DLD1 (cell line): Measurements from ENCODE around the gene MRPL19.

Experiments used
- in situ Hi-C: cut with HindIII; loops from 2 replicates; pipeline ENCODE4 v1.10.0; 2017; ENCODE audit warnings: low sequenced_read_pairs

Gene MRPL19

GRCh38 chr2:75612862-75613243 is 33.7 kb upstream of the MRPL19 start:
- in situ Hi-C loops = loop anchor here (25.0 kb wide), 1 partner anchor 151 kb away; no protein-coding TSS in a partner anchor

GRCh38 chr2:75614162-75614651 is 32.4 kb upstream of the MRPL19 start:
- in situ Hi-C loops = loop anchor here (25.0 kb wide), 1 partner anchor 152 kb away; no protein-coding TSS in a partner anchor

- in situ Hi-C loops = loop anchor here (25.0 kb wide), 1 partner anchor 154 kb away; no protein-coding TSS in a partner anchor
These were observed 30.2 kb upstream of the MRPL19 start for GRCh38 chr2:75616406-75616805.

GRCh38 chr2:75616933-75617332 is 29.6 kb upstream of the MRPL19 start:
- in situ Hi-C loops = loop anchor here (25.0 kb wide), 1 partner anchor 155 kb away; no protein-coding TSS in a partner anchor

- in situ Hi-C loops = loop anchor here (25.0 kb wide), 1 partner anchor 158 kb away; no protein-coding TSS in a partner anchor
These were observed 26.4 kb upstream of the MRPL19 start for GRCh38 chr2:75619956-75620740.

- in situ Hi-C loops = loop anchor here (25.0 kb wide), 1 partner anchor 159 kb away; no protein-coding TSS in a partner anchor
These were observed 25.4 kb upstream of the MRPL19 start for GRCh38 chr2:75621228-75621627.

- in situ Hi-C loops = loop anchor here (25.0 kb wide), 1 partner anchor 160 kb away; no protein-coding TSS in a partner anchor
These were observed 24.1 kb upstream of the MRPL19 start for GRCh38 chr2:75622500-75622899.

- in situ Hi-C loops = loop anchor here (25.0 kb wide), 1 partner anchor 161 kb away; no protein-coding TSS in a partner anchor
These were observed 23.7 kb upstream of the MRPL19 start for GRCh38 chr2:75622929-75623328.

GRCh38 chr2:75627902-75628504 is 18.6 kb upstream of the MRPL19 start:
- in situ Hi-C loops = no loop called here

GRCh38 chr2:75632091-75632701 is 14.4 kb upstream of the MRPL19 start:
- in situ Hi-C loops = no loop called here

GRCh38 chr2:75632813-75633212 is 13.8 kb upstream of the MRPL19 start:
- in situ Hi-C loops = no loop called here

- in situ Hi-C loops = no loop called here
These were observed 13.0 kb upstream of the MRPL19 start for GRCh38 chr2:75633620-75634019.

GRCh38 chr2:75634945-75635344 is 11.6 kb upstream of the MRPL19 start:
- in situ Hi-C loops = no loop called here

GRCh38 chr2:75637568-75637967 is 9.0 kb upstream of the MRPL19 start:
- in situ Hi-C loops = no loop called here

- in situ Hi-C loops = no loop called here
These were observed 5.9 kb upstream of the MRPL19 start for GRCh38 chr2:75640621-75641121.

GRCh38 chr2:75641587-75641986 is 5.0 kb upstream of the MRPL19 start:
- in situ Hi-C loops = no loop called here

- in situ Hi-C loops = no loop called here
These were observed 2.6 kb upstream of the MRPL19 start for GRCh38 chr2:75643980-75644379.

GRCh38 chr2:75645643-75646042 is 940 bp upstream of the MRPL19 start:
- in situ Hi-C loops = no loop called here

GRCh38 chr2:75646090-75646582 is 447 bp upstream of the MRPL19 start:
- in situ Hi-C loops = no loop called here

- in situ Hi-C loops = no loop called here
These were observed 1.2 kb downstream of the MRPL19 start for GRCh38 chr2:75647771-75648170.

GRCh38 chr2:75654012-75654411 is 7.4 kb downstream of the MRPL19 start:
- in situ Hi-C loops = no loop called here
